NCI-H1694 treated with DMSO at 0.1 percent for 48 hours (cell line): ENCODE data around the gene SLC4A3.
"Not testable (repeated sequence)": the region's sequence is repeated elsewhere in the genome, so short reads cannot be mapped to it uniquely, and the experiment has no call there.

Experiments
- DNase-seq: peaks from one replicate; lab custom pipeline; 2025; lab: John Stamatoyannopoulos, UW

SLC4A3 gene

GRCh38 chr2:219648963-219649362, 21.5 kb downstream of the SLC4A3 start:
- DNase-seq, result no peak

DNA sequence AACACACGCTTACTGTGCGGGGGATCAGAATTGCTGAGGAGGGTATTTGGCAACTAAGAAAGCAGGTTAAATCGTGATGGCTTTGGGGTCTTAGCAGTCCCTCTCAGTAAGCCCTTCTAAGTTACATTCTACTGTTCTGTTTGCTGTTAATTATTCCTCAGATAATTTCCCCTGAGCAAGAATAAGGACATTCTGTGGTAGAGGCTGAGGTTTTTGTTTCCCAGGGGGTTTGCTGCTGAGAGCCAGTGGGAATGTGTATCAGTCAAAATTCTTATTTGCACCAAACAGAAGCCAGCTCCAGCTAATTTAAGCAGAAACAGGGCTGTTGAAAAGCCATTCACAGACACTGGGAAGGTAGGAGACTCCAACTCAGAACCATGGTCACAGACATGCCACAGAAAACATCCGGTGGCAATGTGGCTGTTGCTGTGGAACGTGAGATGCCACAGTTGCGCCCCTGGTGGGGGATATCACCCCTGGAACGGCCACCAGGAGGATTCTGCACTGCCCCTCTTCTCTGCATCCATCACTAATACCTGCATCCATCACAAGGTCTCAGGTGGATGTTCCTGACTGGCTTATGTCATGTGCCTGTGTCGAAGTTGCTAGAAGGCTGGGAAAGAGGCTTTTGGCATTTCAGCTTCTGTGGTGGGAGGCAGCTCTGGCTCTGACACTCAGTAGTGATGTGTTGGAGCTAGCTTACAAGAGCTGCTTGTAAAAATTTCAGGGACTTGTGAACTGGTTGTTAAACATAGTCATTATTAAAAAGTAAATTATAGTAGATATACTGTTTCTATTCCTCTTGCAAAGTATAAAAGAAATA, 23.2 kb downstream of the SLC4A3 start:
- DNase-seq, result no peak

GRCh38 chr2:219651656-219652055, 24.2 kb downstream of the SLC4A3 start:
- DNase-seq, result not testable (repeated sequence)

GRCh38 chr2:219656526-219656925, 29.1 kb downstream of the SLC4A3 start:
- no peak for DNase-seq

DNA sequence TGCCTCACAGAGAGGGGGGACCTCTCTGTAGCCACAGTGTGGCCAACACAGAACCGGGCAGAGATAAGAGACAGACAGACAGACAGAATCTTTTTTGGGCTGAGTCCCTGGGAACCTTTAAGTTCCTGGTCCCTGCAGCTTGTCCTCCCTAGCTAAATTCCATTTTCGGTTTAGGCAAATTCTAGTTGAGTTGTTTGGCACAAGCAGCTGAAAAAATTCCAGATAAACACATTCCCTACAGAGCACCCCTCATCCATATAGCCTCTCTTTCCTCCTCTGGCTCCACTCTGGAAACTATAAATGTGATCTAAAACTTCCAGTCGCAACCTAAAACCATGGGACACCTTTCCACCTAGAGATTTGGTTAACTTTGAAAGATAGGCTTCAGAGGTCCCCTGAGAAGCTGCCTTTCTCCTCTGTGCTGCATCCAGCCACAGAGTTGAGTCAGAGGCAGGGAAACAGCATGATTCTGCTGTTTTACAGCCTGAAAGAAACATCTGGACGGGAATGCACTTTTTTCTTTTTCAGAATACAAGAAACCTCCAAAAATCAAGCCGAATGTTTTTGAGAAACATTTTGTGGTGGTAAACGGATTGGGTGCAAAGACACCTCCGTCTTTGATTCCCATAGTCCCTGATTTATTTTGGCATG, 30.9 kb downstream of the SLC4A3 start:
- DNase-seq, result no peak

GRCh38 chr2:219658874-219659273, 31.4 kb downstream of the SLC4A3 start:
- no peak for DNase-seq

- no peak for DNase-seq
These were observed 33.9 kb downstream of the SLC4A3 start for GRCh38 chr2:219661197-219661954.

- DNase-seq, result no peak
These were observed 34.5 kb downstream of the SLC4A3 start for GRCh38 chr2:219661955-219662395.

DNA sequence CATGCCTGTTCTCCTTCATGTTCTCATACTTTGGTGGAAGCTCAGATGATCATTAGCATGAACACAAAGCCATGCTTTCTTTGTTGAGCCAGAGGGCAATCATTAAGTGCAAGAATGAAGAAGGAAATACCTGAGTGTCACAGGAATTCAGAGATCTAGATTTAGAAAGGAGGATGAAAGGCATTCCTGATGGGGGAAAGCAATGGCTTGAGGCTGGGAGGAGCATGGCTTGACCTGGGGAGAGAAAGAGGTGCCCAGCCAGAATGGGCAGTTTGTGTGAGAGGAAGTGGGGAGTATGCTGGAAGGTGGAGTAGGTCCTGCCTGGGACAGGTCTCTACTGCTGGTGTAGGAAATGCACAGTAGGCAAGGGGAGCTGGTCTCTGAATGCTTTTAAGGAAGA, 35.1 kb downstream of the SLC4A3 start:
- no peak for DNase-seq

GRCh38 chr2:219663116-219663762, 35.8 kb downstream of the SLC4A3 start:
- no peak for DNase-seq

DNA sequence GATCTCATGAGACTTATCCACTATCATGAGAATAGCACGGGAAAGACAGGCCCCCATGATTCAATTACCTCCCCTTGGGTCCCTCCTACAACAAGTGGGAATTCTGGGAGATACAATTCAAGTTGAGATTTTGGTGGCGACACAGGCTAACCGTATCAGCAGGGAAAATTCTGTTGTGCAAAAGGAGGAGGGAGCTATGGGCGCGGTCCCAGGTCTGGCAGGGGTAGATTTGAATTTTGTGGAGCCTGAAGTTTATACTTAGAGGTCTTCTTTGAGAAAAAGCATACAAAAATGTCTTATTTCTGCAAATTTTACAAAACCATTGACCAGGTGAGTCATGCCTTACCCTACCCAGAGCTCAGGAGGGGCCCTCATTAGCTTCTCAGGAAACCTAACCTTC, 36.6 kb downstream of the SLC4A3 start:
- DNase-seq, result no peak

- DNase-seq, result peak; percentile 27
These were observed 37.5 kb downstream of the SLC4A3 start for GRCh38 chr2:219664944-219665343.

- DNase-seq, result no peak
These were observed 38.5 kb downstream of the SLC4A3 start for GRCh38 chr2:219665926-219666325.

DNA sequence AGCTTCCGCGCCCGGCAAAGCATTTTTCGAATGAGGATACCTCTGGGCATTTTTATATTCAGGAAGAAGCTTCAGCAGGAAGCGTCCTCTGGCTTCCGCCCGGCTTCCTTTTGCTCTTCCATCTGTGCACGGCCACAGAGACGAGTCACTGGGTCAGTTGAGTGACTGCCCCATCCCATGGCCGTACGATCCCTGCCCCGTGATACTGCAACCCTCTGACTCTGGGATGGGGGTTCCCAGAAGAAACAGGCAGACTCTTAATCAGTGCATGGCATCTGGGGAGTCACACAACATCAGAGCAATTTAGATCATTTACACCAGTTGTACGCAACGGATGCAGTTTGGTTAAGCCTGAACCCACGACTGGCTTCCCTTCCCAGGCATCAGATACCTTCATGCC, 40.9 kb downstream of the SLC4A3 start:
- no peak for DNase-seq

DNA sequence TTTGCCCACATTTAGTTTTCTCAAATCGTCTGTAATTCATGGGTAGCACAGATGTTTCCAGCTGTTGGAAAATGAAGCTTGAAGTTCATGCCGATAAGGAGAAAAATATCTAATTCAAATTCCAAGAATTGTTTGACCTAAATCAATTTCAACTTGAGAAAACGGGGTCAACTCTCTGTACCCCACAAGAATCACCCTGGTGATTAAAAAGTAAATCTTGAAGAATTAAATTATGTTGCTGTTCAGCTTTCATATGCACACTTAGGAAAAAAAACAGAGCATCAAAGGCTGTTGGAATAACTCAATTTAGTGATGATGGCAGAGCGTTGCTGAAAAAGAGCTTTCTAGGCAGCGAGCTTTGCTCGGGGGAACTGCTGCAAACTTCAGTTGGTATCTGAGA, 43.0 kb downstream of the SLC4A3 start:
- no peak for DNase-seq

DNA sequence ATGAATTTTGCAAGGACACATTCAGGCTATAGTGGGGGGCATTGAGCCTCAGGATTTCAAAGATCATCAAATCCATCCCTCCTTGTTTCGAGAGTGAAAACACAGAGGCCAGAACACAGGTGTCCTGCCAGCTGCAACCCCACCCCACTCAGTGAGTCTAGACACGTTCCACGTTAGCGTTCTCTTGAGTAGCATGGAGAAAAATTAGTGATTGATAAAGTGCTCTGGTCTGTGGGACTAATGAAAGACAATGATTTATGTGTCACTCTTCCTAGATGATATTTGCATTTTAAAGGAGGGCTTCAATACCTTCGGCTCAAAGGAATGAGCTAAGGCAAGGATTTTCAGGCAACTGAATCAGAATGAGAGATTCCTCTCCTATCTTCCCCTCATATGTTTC, 43.8 kb downstream of the SLC4A3 start:
- DNase-seq, result no peak

DNA sequence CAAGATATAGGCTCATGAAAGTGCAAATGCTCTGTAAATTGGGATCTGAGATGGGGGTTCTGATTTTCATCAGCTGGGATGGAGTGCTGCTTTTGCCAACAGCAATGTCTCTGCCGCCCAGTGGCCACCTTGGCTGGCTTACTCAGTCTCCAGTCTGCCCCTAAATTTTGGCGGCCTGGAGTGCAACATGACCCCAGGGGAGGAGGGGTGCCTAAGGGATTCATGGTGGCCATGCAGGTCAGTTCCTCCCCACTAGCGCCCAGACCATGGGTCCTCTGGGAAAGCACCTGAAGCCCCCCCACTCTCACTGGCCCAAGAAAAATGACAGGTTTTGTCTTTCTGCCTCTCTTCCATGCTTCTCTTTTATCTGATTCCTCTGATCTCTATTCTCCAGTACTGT, 45.0 kb downstream of the SLC4A3 start:
- no peak for DNase-seq

DNA sequence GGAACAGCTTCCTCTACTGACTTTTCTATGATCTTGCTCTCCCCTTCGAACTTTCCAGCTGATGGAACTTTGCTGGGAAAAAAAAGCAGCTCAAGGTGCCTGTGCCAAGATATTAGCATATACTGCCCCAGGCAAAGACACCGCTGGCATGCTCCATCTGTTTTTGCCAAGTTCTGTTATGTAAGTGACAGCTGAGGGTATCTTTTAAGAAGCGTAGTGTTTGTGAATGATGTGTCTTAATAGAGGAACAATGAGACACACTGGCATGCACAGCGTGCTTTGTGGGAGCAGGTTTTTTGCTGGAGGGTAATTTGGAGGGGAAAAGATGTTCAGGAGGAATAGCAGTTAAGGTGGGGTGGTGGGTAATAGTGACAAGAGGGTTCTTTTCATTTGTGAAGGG, 47.8 kb downstream of the SLC4A3 start:
- no peak for DNase-seq

GRCh38 chr2:219676586-219676985, 49.2 kb downstream of the SLC4A3 start:
- DNase-seq, result no peak

GRCh38 chr2:219679041-219679440, 51.6 kb downstream of the SLC4A3 start:
- DNase-seq, result no peak

DNA sequence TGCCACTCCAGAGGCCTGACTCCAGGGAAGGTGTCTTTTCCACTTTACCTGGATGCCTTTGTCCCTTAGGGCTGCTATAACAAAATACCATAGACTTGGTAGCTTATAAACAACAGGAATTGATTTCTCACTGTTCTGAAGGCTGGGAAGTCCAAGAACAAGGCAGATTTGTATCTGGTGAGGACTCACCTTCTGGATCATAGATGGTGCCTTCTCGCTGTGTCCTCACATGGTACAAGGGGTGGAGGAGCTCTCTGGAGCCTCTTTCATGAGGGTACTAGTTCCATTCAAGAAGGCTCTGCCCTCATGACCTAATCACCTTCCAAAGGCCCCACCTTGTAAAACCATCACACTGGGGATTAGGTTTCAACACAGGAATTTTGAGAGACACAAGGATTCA, 52.1 kb downstream of the SLC4A3 start:
- no peak for DNase-seq

DNA sequence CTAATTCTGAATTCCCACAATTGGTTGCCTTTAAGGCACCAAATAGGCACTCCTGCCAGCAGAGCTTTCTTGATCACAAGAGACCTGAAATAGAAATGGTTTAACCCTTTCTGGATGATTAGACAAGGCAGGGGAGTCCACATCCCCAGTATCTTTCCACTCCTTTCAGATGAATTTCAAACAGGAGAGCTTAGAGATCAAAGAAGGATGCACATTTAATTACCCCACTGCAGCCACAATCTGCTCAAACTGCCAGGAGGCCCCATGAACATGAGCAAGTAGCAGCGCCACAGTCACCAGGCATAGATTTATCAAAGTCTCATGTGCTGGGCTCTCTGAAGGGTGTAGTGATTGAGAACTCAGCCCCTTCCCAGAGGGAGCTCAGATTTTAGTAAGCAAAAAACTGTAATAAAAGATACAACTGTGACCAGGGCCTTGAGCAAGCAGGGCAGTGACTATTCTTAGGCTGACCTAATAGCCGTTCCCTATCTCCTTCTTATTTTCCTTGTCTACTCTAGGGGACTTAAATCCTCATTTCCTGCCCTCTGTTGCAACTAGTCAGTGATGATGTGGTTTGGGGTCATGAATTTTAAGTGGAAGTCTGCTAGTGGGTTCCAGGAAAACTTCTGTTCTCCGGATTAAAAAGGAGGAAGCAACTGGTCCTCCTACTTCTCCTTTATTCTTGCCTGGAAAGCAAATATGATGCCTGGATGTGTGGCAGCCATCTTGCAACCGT, 53.7 kb downstream of the SLC4A3 start:
- no peak for DNase-seq
